WTC11 (cell line): ENCODE measurements around the gene GRIN1. TPM values are rescaled to one million over a fixed set of nuclear protein-coding genes. Genes with fewer than 3 reads are reported as not detected.

ENCODE experiments used
- ATAC-seq: fragments of 200-7000 bp; cut with Tn5 transposase; 2 replicates; pipeline ENCODE4 v1.10.0; 2021; ENCODE audit warnings: mild to moderate bottlenecking, moderate library complexity
- CTCF ChIA-PET: fragments of 300-600 bp; sonication (Branson Sonifier 250); formaldehyde crosslinking; loops from one replicate; lab custom pipeline; 2021; ENCODE audit warnings: antibody characterized with exemption; lab: Charles Lee
- POLR2A ChIA-PET: fragments of 350-600 bp; sonication (Branson Sonifier 250); formaldehyde crosslinking; loops from one replicate; lab custom pipeline; 2021; ENCODE audit warnings: antibody characterized with exemption; lab: Charles Lee
- DNase-seq: peaks from one replicate; pipeline ENCODE4 v3.0.0; 2021; ENCODE audit warnings: low spot score
- H3K27ac Mint-ChIP-seq: 2 replicates; pipeline ENCODE4 v1.8.0; 2021; ENCODE audit warnings: mixed read lengths
- H3K27me3 Mint-ChIP-seq: 2 replicates; pipeline ENCODE4 v1.8.0; 2021; ENCODE audit warnings: low read depth, mild to moderate bottlenecking, moderate library complexity, mixed read lengths
- H3K36me3 Mint-ChIP-seq: 2 replicates; pipeline ENCODE4 v1.8.0; 2021; ENCODE audit warnings: mixed read lengths
- H3K4me1 Mint-ChIP-seq: 2 replicates; pipeline ENCODE4 v1.8.0; 2022; ENCODE audit warnings: mixed read lengths
- H3K4me3 Mint-ChIP-seq: 2 replicates; pipeline ENCODE4 v1.8.0; 2021; ENCODE audit warnings: mild to moderate bottlenecking, moderate library complexity, mixed read lengths
- H3K9me3 Mint-ChIP-seq: 2 replicates; pipeline ENCODE4 v1.8.0; 2021; ENCODE audit warnings: mixed read lengths
- AR ChIP-seq: fragments of 250-450 bp; sonication (Bioruptor Pico); IDR thresholded peaks from 2 replicates; pipeline ENCODE4 v1.9.0; 2021; ENCODE audit warnings: mild to moderate bottlenecking
- CTCF ChIP-seq: fragments of 200-600 bp; IDR thresholded peaks from 2 replicates; pipeline ENCODE4 v1.8.0; 2022; ENCODE audit warnings: antibody characterized with exemption
- ELF4 ChIP-seq: sonication (generic); formaldehyde crosslinking; IDR thresholded peaks from 2 replicates; pipeline ENCODE4 v1.8.1; 2022; ENCODE audit warnings: low read depth, mild to moderate bottlenecking, moderate library complexity, missing genetic modification reagents
- GRHL2 ChIP-seq: fragments of 250-450 bp; sonication (Bioruptor Pico); IDR thresholded peaks from 2 replicates; pipeline ENCODE4 v1.8.0; 2022; ENCODE audit warnings: mild to moderate bottlenecking, moderate library complexity; ENCODE audit not compliant: insufficient replicate concordance, severe bottlenecking
- HMGA2 ChIP-seq: fragments of 250-450 bp; sonication (Bioruptor Pico); IDR thresholded peaks from 2 replicates; pipeline ENCODE4 v1.4.0; 2021; ENCODE audit warnings: mild to moderate bottlenecking, moderate library complexity
- HMGXB4 ChIP-seq: sonication (generic); formaldehyde crosslinking; IDR thresholded peaks from 2 replicates; pipeline ENCODE4 v1.8.1; 2023; ENCODE audit warnings: mild to moderate bottlenecking, moderate library complexity, missing genetic modification reagents
- NFYB ChIP-seq: sonication (generic); formaldehyde crosslinking; conservative IDR thresholded peaks from 2 replicates; pipeline ENCODE4 v1.8.0; 2022; ENCODE audit warnings: low read depth, missing genetic modification reagents
- NR2C2 ChIP-seq: sonication (generic); formaldehyde crosslinking; IDR thresholded peaks from 2 replicates; pipeline ENCODE4 v1.8.0; 2022; ENCODE audit warnings: mild to moderate bottlenecking, missing genetic modification reagents
- PRRX2 ChIP-seq: fragments of 250-450 bp; sonication (Bioruptor Pico); IDR thresholded peaks from 2 replicates; pipeline ENCODE4 v1.8.0; 2021; ENCODE audit warnings: mild to moderate bottlenecking
- TEAD1 ChIP-seq: sonication (generic); formaldehyde crosslinking; IDR thresholded peaks from 2 replicates; pipeline ENCODE4 v1.8.0; 2022; ENCODE audit warnings: mild to moderate bottlenecking, missing genetic modification reagents
- TP53 ChIP-seq: sonication (generic); formaldehyde crosslinking; IDR thresholded peaks from 2 replicates; pipeline ENCODE4 v1.8.1; 2023; ENCODE audit warnings: mild to moderate bottlenecking, missing genetic modification reagents
- ZNF138 ChIP-seq: sonication (generic); formaldehyde crosslinking; conservative IDR thresholded peaks from 2 replicates; pipeline ENCODE4 v1.8.1; 2022; ENCODE audit warnings: mild to moderate bottlenecking, moderate library complexity, missing genetic modification reagents
- ZNF232 ChIP-seq: sonication (generic); formaldehyde crosslinking; IDR thresholded peaks from 2 replicates; pipeline ENCODE4 v1.8.0; 2022; ENCODE audit warnings: mild to moderate bottlenecking, missing genetic modification reagents
- ZNF423 ChIP-seq: fragments of 250-450 bp; sonication (Bioruptor Pico); IDR thresholded peaks from 2 replicates; pipeline ENCODE4 v2.1.2; 2022; ENCODE audit warnings: mild to moderate bottlenecking, moderate library complexity
- total RNA-seq: library from RNA; stranded (reverse); gene quantifications from 3 replicates; pipeline ENCODE4 v1.2.3, GENCODE V29; 2021

GRIN1 gene
- total RNA-seq, 1 experiment from 2014 or later = 4.1 TPM

GRCh38 chr9:137175345-137175961 is 36.5 kb downstream of the GRIN1 start (continued):
- TF ChIP-seq PRRX2 (CRISPR knock-in tag) = no peak
- TF ChIP-seq ELF4 (CRISPR knock-in tag) = no peak
- TF ChIP-seq HMGXB4 (CRISPR knock-in tag) = peak; percentile 72
- TF ChIP-seq ZNF138 (CRISPR knock-in tag) = 0 out of 2 replicates have a peak, but pooled peaks have one; percentile 22
- TF ChIP-seq HMGA2 (CRISPR knock-in tag) = no peak
- no peak for TF ChIP-seq TP53 (CRISPR knock-in tag)
- TF ChIP-seq ZNF232 (CRISPR knock-in tag) = no peak
- TF ChIP-seq ZNF423 (CRISPR knock-in tag) = no peak
- TF ChIP-seq, all 79 proteins: peak for 6

GRCh38 chr9:137176302-137177182 is 37.6 kb downstream of the GRIN1 start:
- Mint-ChIP-seq H3K36me3 (no peaks in the 10 kb centered on the region), H3K9me3 (no peaks in the 10 kb centered on the region), H3K4me1 (no peaks in the 10 kb centered on the region), H3K27ac (peak overlapping the region; percentile 49), H3K4me3 (no peak overlapping the region), H3K27me3 (peaks cover 5% of the 10 kb centered on the region)
- peak; percentile 48 for DNase-seq
- POLR2A ChIA-PET = no interaction called here
- CTCF ChIA-PET = interaction anchor here (0.6 to 3.6 kb wide), 41 partner anchors 9 to 229 kb away, joined by 3 to 40 read pairs (median 7); partner anchors contain the start of genes ANAPC2, CYSRT1, DPP7 and GRIN1
- ATAC-seq = peak; percentile 60
- TF ChIP-seq NR2C2 (CRISPR knock-in tag) (no peak), ZNF423 (CRISPR knock-in tag) (0 out of 2 replicates have a peak, but pooled peaks have one; percentile 16), GRHL2 (CRISPR knock-in tag) (no peak), CTCF (peak; percentile 21; the same call in 1 of the 2 replicates), ELF4 (CRISPR knock-in tag) (no peak)

- TF ChIP-seq AR (no peak), TEAD1 (no peak), NFYB (no peak)
- Mint-ChIP-seq H3K4me3 (no peak overlapping the region), H3K4me1 (no peaks in the 10 kb centered on the region), H3K27me3 (no peaks in the 10 kb centered on the region; the same call in 1 of the 2 replicates), H3K9me3 (no peaks in the 10 kb centered on the region), H3K36me3 (peaks cover 5% of the 10 kb centered on the region), H3K27ac (no peak overlapping the region)
- DNase-seq (no peak), ATAC-seq (no peak)
- POLR2A ChIA-PET = no interaction called here
- CTCF ChIA-PET = interaction anchor here (1.0 to 2.0 kb wide), 3 partner anchors 9 to 115 kb away, joined by 3 to 8 read pairs (median 4); partner anchors contain the start of gene LRRC26
These were observed 39.4 kb downstream of the GRIN1 start for GRCh38 chr9:137178201-137178938.
